A673 (cell line): ENCODE data around the gene GALNT18. TPM values are rescaled to one million over a fixed set of nuclear protein-coding genes. Genes with fewer than 3 reads are reported as not detected.

Source experiments
- BruUV-seq: library from RNA; stranded (reverse); fragments of 400-500 nt; replicated peaks from 2 replicates; lab custom pipeline; 2021; lab: Mats Ljungman, UMichigan
- CTCF ChIA-PET: fragments of 300-600 bp; sonication (Branson Sonifier 250); formaldehyde crosslinking; loops from one replicate; lab custom pipeline; 2022; ENCODE audit warnings: antibody characterized with exemption; lab: Charles Lee
- POLR2A ChIA-PET: fragments of 300-600 bp; sonication (Branson Sonifier 250); formaldehyde crosslinking; loops from one replicate; lab custom pipeline; 2022; ENCODE audit warnings: antibody characterized with exemption; ENCODE audit not compliant: low non-redundant PET; lab: Charles Lee
- DNase-seq: peaks from one replicate; pipeline ENCODE4 v3.0.0-alpha.2; 2015; ENCODE audit warnings: low spot score
- H3K27ac ChIP-seq: fragments of 200-600 bp; sonication (generic); 2 replicates; pipeline ENCODE4 v1.5.1; 2016; ENCODE audit warnings: mixed run types, low read depth, mild to moderate bottlenecking, mixed read lengths, antibody characterized with exemption, low read length; ENCODE audit not compliant: poor library complexity, severe bottlenecking
- H3K27me3 ChIP-seq: fragments of 200-600 bp; sonication (generic); replicated peaks from 2 replicates; pipeline ENCODE4 v1.6.1; 2017; ENCODE audit warnings: mixed run types, low read depth, mild to moderate bottlenecking, mixed read lengths, antibody characterized with exemption, low read length; ENCODE audit not compliant: insufficient read depth, poor library complexity
- H3K36me3 ChIP-seq: fragments of 200-600 bp; sonication (generic); 2 replicates; pipeline ENCODE4 v1.6.1; 2016; ENCODE audit warnings: mixed run types, mild to moderate bottlenecking, mixed read lengths, antibody characterized with exemption, low read length; ENCODE audit not compliant: insufficient read depth, poor library complexity, severe bottlenecking
- H3K4me1 ChIP-seq: fragments of 200-600 bp; sonication (generic); 2 replicates; pipeline ENCODE4 v1.6.1; 2017; ENCODE audit warnings: mixed run types, mild to moderate bottlenecking, mixed read lengths, antibody characterized with exemption, low read length; ENCODE audit not compliant: insufficient read depth, poor library complexity, severe bottlenecking
- H3K4me3 ChIP-seq: fragments of 200-600 bp; sonication (generic); 2 replicates; pipeline ENCODE4 v1.5.1; 2016; ENCODE audit warnings: low read depth, mixed run types, mild to moderate bottlenecking, mixed read lengths, low read length; ENCODE audit not compliant: poor library complexity, severe bottlenecking
- H3K9me3 ChIP-seq: fragments of 200-600 bp; sonication (generic); 2 replicates; pipeline ENCODE4 v1.6.1; 2016; ENCODE audit warnings: mixed run types, low read depth, mild to moderate bottlenecking, mixed read lengths, antibody characterized with exemption, low read length; ENCODE audit not compliant: poor library complexity, severe bottlenecking
- EZH2 ChIP-seq: fragments of 200-600 bp; sonication (generic); IDR thresholded peaks from 2 replicates; pipeline ENCODE4 v1.6.1; 2017; ENCODE audit warnings: borderline replicate concordance, low read depth, mild to moderate bottlenecking, mixed read lengths, antibody characterized with exemption, low read length; ENCODE audit not compliant: poor library complexity, severe bottlenecking
- intact Hi-C: fragments of 100-400 bp; cut with micrococcal nuclease; formaldehyde crosslinking; loops from one replicate; pipeline ENCODE4 v1.10.0; 2022; ENCODE audit not compliant: unreplicated experiment
- total RNA-seq: library from RNA; stranded (reverse); gene quantifications from 2 replicates; pipeline ENCODE4 v1.2.3, GENCODE V29; 2021
- TF ChIP-seq, protein P1 (sequence below): fragments of 300-800, 200-600 bp; sonication (generic); conservative IDR thresholded peaks from 2 replicates; pipeline ENCODE4 v1.5.1; 2017; ENCODE audit warnings: low read depth, mild to moderate bottlenecking, antibody characterized with exemption, low read length, moderate library complexity, mixed read lengths

GALNT18 gene
- total RNA-seq, 1 experiment from 2014 or later = 0.37 TPM

DNA sequence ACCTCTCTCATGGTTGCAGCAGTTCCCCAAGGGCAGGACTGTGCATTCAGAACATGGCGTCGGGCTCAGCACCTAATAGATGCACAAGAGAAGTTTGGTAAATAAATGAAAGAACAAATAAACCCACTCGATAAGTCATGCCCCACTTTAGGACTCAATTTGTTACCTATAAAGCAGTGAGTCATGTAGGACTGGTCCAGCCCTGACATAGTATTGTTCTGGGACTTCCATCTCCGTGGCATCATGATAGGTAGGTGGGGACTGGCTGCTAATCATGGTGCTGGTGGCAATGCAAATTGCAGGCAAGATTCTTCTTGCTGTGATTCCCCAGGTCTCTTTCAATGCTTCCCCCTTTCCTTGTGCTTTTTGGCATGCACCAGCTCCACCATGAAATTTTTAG, 150.6 kb downstream of the GALNT18 start:
- H3K36me3 ChIP-seq = no peaks in the 10 kb centered on the region
- H3K27ac ChIP-seq = no peak overlapping the region
- DNase-seq = no peak
- BruUV-seq = no TSS peak
- H3K4me1 ChIP-seq = no peaks in the 10 kb centered on the region
- H3K4me3 ChIP-seq = no peak overlapping the region
- no peaks in the 10 kb centered on the region for H3K9me3 ChIP-seq
- TF ChIP-seq, protein P1, sequence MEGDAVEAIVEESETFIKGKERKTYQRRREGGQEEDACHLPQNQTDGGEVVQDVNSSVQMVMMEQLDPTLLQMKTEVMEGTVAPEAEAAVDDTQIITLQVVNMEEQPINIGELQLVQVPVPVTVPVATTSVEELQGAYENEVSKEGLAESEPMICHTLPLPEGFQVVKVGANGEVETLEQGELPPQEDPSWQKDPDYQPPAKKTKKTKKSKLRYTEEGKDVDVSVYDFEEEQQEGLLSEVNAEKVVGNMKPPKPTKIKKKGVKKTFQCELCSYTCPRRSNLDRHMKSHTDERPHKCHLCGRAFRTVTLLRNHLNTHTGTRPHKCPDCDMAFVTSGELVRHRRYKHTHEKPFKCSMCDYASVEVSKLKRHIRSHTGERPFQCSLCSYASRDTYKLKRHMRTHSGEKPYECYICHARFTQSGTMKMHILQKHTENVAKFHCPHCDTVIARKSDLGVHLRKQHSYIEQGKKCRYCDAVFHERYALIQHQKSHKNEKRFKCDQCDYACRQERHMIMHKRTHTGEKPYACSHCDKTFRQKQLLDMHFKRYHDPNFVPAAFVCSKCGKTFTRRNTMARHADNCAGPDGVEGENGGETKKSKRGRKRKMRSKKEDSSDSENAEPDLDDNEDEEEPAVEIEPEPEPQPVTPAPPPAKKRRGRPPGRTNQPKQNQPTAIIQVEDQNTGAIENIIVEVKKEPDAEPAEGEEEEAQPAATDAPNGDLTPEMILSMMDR = no peak
- no peak for TF ChIP-seq EZH2
- intact Hi-C loops = no loop called here
- no peaks in the 10 kb centered on the region for H3K27me3 ChIP-seq
- POLR2A ChIA-PET = no interaction called here
- CTCF ChIA-PET = no interaction called here

DNA sequence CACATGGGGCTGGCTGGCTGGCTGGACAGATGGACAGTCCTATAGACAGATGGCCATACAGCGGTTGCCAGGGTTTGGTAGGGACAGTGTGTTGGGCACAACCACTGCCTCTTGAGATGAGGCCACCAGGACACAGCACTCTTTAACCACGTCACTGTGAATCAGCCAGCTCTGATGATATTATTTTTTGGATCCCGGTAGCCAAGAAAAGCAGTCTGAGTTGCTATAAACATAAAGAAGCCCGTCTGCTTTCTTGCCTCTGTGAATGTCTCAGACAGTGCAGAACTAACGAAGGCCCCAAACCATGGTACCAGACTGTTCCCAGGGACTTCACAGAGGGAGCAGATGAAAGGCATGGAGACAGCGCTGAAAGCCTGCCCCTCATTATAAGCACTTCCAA, 152.9 kb downstream of the GALNT18 start:
- Histone ChIP-seq H3K9me3 (no peaks in the 10 kb centered on the region), H3K36me3 (no peaks in the 10 kb centered on the region), H3K4me3 (no peak overlapping the region), H3K4me1 (no peaks in the 10 kb centered on the region), H3K27me3 (no peaks in the 10 kb centered on the region), H3K27ac (no peak overlapping the region)
- intact Hi-C loops = no loop called here
- POLR2A ChIA-PET = no interaction called here
- TF ChIP-seq EZH2 = no peak
- BruUV-seq = no TSS peak
- CTCF ChIA-PET = no interaction called here
- DNase-seq = no peak

DNA sequence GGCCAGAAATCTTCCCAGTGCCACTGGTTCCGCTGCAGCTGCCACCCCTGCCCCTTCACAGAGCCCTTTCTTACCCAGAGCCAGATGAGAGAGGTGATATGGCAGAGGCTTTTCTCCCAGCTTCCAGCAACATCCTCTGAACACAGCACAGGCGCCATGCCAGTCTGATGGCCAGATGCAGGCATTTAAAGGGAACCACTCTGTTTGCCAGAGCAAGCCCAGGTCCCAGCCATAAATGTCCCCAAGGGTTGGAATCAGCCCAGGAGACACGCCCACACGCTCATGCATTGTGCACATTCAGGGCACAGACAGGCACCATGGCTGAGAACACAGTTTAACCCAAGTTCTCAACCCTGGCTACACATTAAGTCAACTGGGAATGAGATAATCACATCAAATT, 154.5 kb downstream of the GALNT18 start:
- intact Hi-C loops = no loop called here
- no peak overlapping the region for H3K27ac ChIP-seq
- no peaks in the 10 kb centered on the region for H3K9me3 ChIP-seq
- BruUV-seq = no TSS peak
- no peak for TF ChIP-seq EZH2
- TF ChIP-seq, protein P1 = no peak
- POLR2A ChIA-PET = no interaction called here
- H3K36me3 ChIP-seq = no peaks in the 10 kb centered on the region
- peaks cover 4% of the 10 kb centered on the region for H3K4me1 ChIP-seq
- DNase-seq = no peak
- H3K27me3 ChIP-seq = no peaks in the 10 kb centered on the region
- CTCF ChIA-PET = no interaction called here
- no peak overlapping the region for H3K4me3 ChIP-seq

DNA sequence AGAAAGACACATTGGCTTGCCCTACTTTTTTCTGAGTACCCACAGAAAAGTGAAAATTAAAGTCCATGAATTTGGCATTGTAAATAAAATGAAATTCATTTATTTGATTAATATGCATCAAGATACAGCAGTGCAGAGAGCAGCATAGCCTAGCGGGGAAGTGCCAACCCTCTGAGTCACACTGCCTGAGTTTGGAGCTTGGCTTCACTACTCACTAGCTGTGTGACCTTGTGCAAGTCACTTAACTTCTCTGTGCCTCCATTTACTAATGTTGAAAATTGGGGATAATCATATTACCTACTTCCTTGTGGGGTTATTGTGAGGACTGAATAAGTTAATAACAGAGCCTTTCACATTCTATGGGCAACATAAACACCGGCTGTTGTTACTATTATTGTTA, 157.2 kb downstream of the GALNT18 start:
- no peak overlapping the region for H3K4me3 ChIP-seq
- BruUV-seq = no TSS peak
- CTCF ChIA-PET = no interaction called here

More for the DNA sequence above, 157.2 kb downstream of the GALNT18 start:
- peaks cover 4% of the 10 kb centered on the region for H3K4me1 ChIP-seq
- no peak overlapping the region for H3K27ac ChIP-seq
- no peaks in the 10 kb centered on the region for H3K9me3 ChIP-seq
- intact Hi-C loops = no loop called here
- DNase-seq = no peak
- TF ChIP-seq, protein P1 = no peak
- no peak for TF ChIP-seq EZH2
- H3K27me3 ChIP-seq = no peaks in the 10 kb centered on the region
- no peaks in the 10 kb centered on the region for H3K36me3 ChIP-seq
- POLR2A ChIA-PET = no interaction called here
